NCI-H1417 treated with DMSO at 0.1 percent for 48 hours (cell line): Measurements from ENCODE around the gene MCEMP1.
A peak's percentile ranks its signal among the peaks of the same experiment; 100 is the strongest.

Source experiments
- DNase-seq: peaks from one replicate; lab custom pipeline; 2025; lab: John Stamatoyannopoulos, UW

Gene MCEMP1

GRCh38 chr19:7698583-7698982, 21.7 kb downstream of the MCEMP1 start:
- DNase-seq, result no peak

GRCh38 chr19:7699003-7699402, 22.1 kb downstream of the MCEMP1 start:
- DNase-seq, result no peak

GRCh38 chr19:7699417-7700401, 22.8 kb downstream of the MCEMP1 start:
- DNase-seq, result no peak

GRCh38 chr19:7701049-7701653, 24.3 kb downstream of the MCEMP1 start:
- DNase-seq, result no peak

- no peak for DNase-seq
Observed at GRCh38 chr19:7701654-7702457, 25.0 kb downstream of the MCEMP1 start, which contains the start of gene FCER2. Gene FCER2 (minus strand): TSS chr19:7702131. CDS start chr19:7699760, 2,371 bp downstream.

GRCh38 chr19:7703332-7703731, 26.4 kb downstream of the MCEMP1 start:
- no peak for DNase-seq

GRCh38 chr19:7704280-7705060, 27.6 kb downstream of the MCEMP1 start:
- no peak for DNase-seq

- DNase-seq, result no peak
Observed at GRCh38 chr19:7705387-7706187, 28.7 kb downstream of the MCEMP1 start.

- DNase-seq, result no peak
Observed at GRCh38 chr19:7706188-7706954, 29.5 kb downstream of the MCEMP1 start.

GRCh38 chr19:7706955-7707456, 30.1 kb downstream of the MCEMP1 start:
- no peak for DNase-seq

GRCh38 chr19:7709932-7710460, 33.1 kb downstream of the MCEMP1 start:
- no peak for DNase-seq

GRCh38 chr19:7710616-7711015, 33.7 kb downstream of the MCEMP1 start:
- no peak for DNase-seq

- DNase-seq, result no peak
Observed at GRCh38 chr19:7715671-7716070, 38.8 kb downstream of the MCEMP1 start.

- DNase-seq, result no peak
Observed at GRCh38 chr19:7716762-7717161, 39.9 kb downstream of the MCEMP1 start.

GRCh38 chr19:7718668-7719067, 41.8 kb downstream of the MCEMP1 start:
- no peak for DNase-seq

GRCh38 chr19:7720351-7720750, 43.5 kb downstream of the MCEMP1 start:
- DNase-seq, result no peak

- peak; percentile 24 for DNase-seq
Observed at GRCh38 chr19:7722231-7722651, 45.4 kb downstream of the MCEMP1 start.

GRCh38 chr19:7725791-7726190, 48.9 kb downstream of the MCEMP1 start:
- no peak for DNase-seq

- DNase-seq, result no peak
Observed at GRCh38 chr19:7729211-7729610, 52.3 kb downstream of the MCEMP1 start.
